ENCODE results near the gene RPA4. TPM values are rescaled to one million over a fixed set of nuclear protein-coding genes. Genes with fewer than 3 reads are reported as not detected.

The RPA4 gene
- total and polyA plus RNA-seq, 4 donors, result 0.18 to 9.8 (median 0.90) TPM

DNA sequence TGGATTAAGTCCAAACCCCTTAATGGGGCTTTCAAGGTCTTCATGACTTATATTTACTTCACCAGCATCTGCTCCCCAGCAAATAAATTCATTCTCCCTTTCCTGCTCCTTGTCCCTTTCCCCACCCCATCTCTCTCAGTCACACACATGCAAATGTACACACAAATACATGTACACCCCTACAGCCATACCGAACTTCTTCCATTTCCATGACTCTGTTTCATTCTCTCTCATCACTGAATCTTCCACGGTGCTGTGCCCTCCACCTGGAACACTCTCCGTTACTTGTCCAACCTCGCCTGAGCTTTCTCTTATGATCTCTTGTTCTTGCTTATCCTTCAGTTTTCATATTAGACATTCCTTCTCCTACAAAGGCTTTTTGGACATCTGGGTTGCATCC, 22.0 kb upstream of the RPA4 start:
- Histone ChIP-seq H3K9me3 (ENCODE audit: control insufficient read depth in 4 of 4, insufficient read depth in 3 of 4, low read length in 3 of 4) (no peaks in the 10 kb centered on the region), H3K27me3 (ENCODE audit: control insufficient read depth in 3 of 3, insufficient read depth in 3 of 3, low read length in 2 of 3) (peaks cover 0 to 13% (median 3%) of the 10 kb centered on the region in 3 donors), H3K36me3 (ENCODE audit: control insufficient read depth in 4 of 4, insufficient read depth in 4 of 4, low read length in 4 of 4) (no peaks in the 10 kb centered on the region), H3K4me1 (ENCODE audit: control insufficient read depth in 5 of 5, insufficient read depth in 5 of 5, low read length in 5 of 5) (no peaks in the 10 kb centered on the region), H3K9ac (ENCODE audit: insufficient read depth in 1 of 2, low read length in 2 of 2) (no peak overlapping the region), H3K4me3 (no peak overlapping the region), H3K27ac (ENCODE audit: low read depth in 1 of 2, low read length in 1 of 2) (no peak overlapping the region)
- WGBS, 2 donors, result 86 to 98% methylated on average over 4 of the region's 4 CpGs
- no peak for DNase-seq
- TF ChIP-seq, protein P1, sequence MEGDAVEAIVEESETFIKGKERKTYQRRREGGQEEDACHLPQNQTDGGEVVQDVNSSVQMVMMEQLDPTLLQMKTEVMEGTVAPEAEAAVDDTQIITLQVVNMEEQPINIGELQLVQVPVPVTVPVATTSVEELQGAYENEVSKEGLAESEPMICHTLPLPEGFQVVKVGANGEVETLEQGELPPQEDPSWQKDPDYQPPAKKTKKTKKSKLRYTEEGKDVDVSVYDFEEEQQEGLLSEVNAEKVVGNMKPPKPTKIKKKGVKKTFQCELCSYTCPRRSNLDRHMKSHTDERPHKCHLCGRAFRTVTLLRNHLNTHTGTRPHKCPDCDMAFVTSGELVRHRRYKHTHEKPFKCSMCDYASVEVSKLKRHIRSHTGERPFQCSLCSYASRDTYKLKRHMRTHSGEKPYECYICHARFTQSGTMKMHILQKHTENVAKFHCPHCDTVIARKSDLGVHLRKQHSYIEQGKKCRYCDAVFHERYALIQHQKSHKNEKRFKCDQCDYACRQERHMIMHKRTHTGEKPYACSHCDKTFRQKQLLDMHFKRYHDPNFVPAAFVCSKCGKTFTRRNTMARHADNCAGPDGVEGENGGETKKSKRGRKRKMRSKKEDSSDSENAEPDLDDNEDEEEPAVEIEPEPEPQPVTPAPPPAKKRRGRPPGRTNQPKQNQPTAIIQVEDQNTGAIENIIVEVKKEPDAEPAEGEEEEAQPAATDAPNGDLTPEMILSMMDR (IDR thresholded peaks at IDR 0.05; ENCODE audit: control extremely low read depth, extremely low read depth), result no peak
- no peak for ATAC-seq (ENCODE audit: insufficient read depth, low FRiP score)

DNA sequence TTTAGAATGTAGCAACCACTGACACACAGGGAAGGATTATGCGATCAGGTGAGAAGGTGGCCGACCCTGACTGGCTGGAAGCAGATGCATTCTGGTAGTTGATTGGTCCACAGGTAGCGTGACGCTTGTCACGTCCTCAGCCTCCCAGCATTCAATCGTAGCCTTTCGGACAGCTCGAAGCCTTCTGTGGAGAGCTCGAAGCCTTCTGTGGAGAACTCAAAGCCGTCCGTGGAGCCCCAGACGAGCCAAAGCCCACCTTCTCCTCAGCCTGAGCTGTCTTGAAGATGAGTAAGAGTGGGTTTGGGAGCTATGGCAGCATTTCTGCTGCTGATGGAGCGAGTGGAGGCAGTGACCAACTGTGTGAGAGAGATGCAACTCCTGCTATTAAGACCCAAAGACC, 319 bp downstream of the RPA4 start:
- Histone ChIP-seq H3K9me3 (ENCODE audit: control insufficient read depth in 4 of 4, insufficient read depth in 3 of 4, low read length in 3 of 4) (peaks cover 0 to 1% (median 0%) of the 10 kb centered on the region in 4 donors), H3K27me3 (ENCODE audit: control insufficient read depth in 3 of 3, insufficient read depth in 3 of 3, low read length in 2 of 3) (peaks cover 0 to 4% (median 4%) of the 10 kb centered on the region in 3 donors), H3K4me1 (ENCODE audit: control insufficient read depth in 5 of 5, insufficient read depth in 5 of 5, low read length in 5 of 5) (no peaks in the 10 kb centered on the region), H3K36me3 (ENCODE audit: control insufficient read depth in 4 of 4, insufficient read depth in 4 of 4, low read length in 4 of 4) (peaks cover 0 to 8% (median 0%) of the 10 kb centered on the region in 4 donors), H3K4me3 (no peak overlapping the region), H3K9ac (ENCODE audit: insufficient read depth in 1 of 2, low read length in 2 of 2) (no peak overlapping the region), H3K27ac (ENCODE audit: low read depth in 1 of 2, low read length in 1 of 2) (no peak overlapping the region)
- ATAC-seq (ENCODE audit: insufficient read depth, low FRiP score), result no peak
- TF ChIP-seq, protein P1 (IDR thresholded peaks at IDR 0.05; ENCODE audit: control extremely low read depth, extremely low read depth), result no peak
- 92 to 97% methylated on average over 13 of the region's 13 CpGs for WGBS, 2 donors
- DNase-seq, result no peak

DNA sequence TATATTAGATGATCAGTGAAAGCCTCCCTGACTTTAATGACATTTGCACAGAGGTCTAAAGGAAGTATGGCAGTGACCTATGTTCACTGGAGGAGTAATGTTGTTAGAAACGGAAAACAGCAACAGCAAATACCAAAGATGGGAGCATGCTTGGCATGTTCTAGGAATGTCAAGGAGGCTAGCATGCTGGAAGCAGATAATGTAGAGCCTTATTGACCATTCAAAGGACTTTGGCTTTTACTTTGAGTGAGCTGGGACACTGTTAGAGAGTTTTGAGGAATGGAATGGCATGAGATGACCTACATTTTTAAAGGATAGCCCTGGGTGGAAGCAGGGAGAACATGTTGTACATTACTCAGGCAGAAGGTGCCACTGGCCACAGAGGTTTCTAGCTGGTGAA, 6.0 kb downstream of the RPA4 start:
- WGBS, 2 donors, result 57 to 80% methylated on average over 1 of the region's 1 CpG
- no peak overlapping the region for H3K4me3 ChIP-seq
- no peak overlapping the region for H3K27ac ChIP-seq (ENCODE audit: low read depth in 1 of 2, low read length in 1 of 2)
- H3K9me3 ChIP-seq (ENCODE audit: control insufficient read depth in 4 of 4, insufficient read depth in 3 of 4, low read length in 3 of 4), result no peaks in the 10 kb centered on the region
- peak; percentile 19 for ATAC-seq (ENCODE audit: insufficient read depth, low FRiP score)
- no peaks in the 10 kb centered on the region for H3K4me1 ChIP-seq (ENCODE audit: control insufficient read depth in 5 of 5, insufficient read depth in 5 of 5, low read length in 5 of 5)
- peaks cover 0 to 14% (median 4%) of the 10 kb centered on the region in 3 donors for H3K27me3 ChIP-seq (ENCODE audit: control insufficient read depth in 3 of 3, insufficient read depth in 3 of 3, low read length in 2 of 3)
- H3K9ac ChIP-seq (ENCODE audit: insufficient read depth in 1 of 2, low read length in 2 of 2), result no peak overlapping the region
- DNase-seq, result no peak
- TF ChIP-seq, protein P1 (IDR thresholded peaks at IDR 0.05; ENCODE audit: control extremely low read depth, extremely low read depth), result no peak
- peaks cover 0 to 1% (median 0%) of the 10 kb centered on the region in 4 donors for H3K36me3 ChIP-seq (ENCODE audit: control insufficient read depth in 4 of 4, insufficient read depth in 4 of 4, low read length in 4 of 4)

DNA sequence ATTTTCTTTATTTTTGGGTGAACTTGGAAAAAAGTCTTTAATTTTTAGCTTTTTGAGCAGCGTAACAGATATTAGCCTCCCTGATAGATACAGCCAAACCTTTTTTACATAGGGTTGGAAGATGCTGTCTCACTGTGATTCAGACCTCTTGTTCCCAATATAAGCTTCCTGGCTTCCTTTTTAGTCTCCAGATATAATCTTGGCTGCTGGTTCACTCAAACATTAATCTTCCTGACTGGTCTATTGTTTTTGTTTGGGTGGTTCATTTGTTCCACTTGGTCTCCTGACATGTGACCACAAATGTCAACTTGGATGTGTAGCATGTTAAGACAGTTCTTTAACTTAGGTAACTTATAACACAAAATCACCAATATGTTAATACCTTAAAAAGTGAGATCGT, 23.0 kb downstream of the RPA4 start:
- TF ChIP-seq, protein P1 (IDR thresholded peaks at IDR 0.05; ENCODE audit: control extremely low read depth, extremely low read depth), result no peak
- ATAC-seq (ENCODE audit: insufficient read depth, low FRiP score) (no peak), DNase-seq (peak in 1 of 3 donors; percentile 13)
- WGBS, 2 donors, result 77 to 81% methylated on average over 2 of the region's 2 CpGs
- H3K36me3 ChIP-seq (ENCODE audit: control insufficient read depth in 4 of 4, insufficient read depth in 4 of 4, low read length in 4 of 4), result no peaks in the 10 kb centered on the region
- no peak overlapping the region for H3K9ac ChIP-seq (ENCODE audit: insufficient read depth in 1 of 2, low read length in 2 of 2)
- no peak overlapping the region for H3K4me3 ChIP-seq
- H3K27ac ChIP-seq (ENCODE audit: low read depth in 1 of 2, low read length in 1 of 2), result no peak overlapping the region
- peaks cover 0 to 5% (median 3%) of the 10 kb centered on the region in 3 donors for H3K27me3 ChIP-seq (ENCODE audit: control insufficient read depth in 3 of 3, insufficient read depth in 3 of 3, low read length in 2 of 3)
- peaks cover 0 to 5% (median 0%) of the 10 kb centered on the region in 5 donors for H3K4me1 ChIP-seq (ENCODE audit: control insufficient read depth in 5 of 5, insufficient read depth in 5 of 5, low read length in 5 of 5)
- H3K9me3 ChIP-seq (ENCODE audit: control insufficient read depth in 4 of 4, insufficient read depth in 3 of 4, low read length in 3 of 4), result no peaks in the 10 kb centered on the region
